ENCODE measurements around the gene MAP3K13. TPM values are rescaled to one million over a fixed set of nuclear protein-coding genes. Genes with fewer than 3 reads are reported as not detected.

Gene MAP3K13
- total and polyA plus RNA-seq, 10 of the 15 experiments (the other 5 are each of a cell fraction or from before 2014, with no cell fraction given) = 10.5 to 70.8 (median 26.8) TPM

- 69% methylated on average over 2 of the region's 2 CpGs for WGBS (ENCODE audit: insufficient coverage, insufficient replicate concordance, low lambda C conversion rate, missing lambda C conversion rate)
- no peak for ATAC-seq
- no peak overlapping the region for H2AFZ ChIP-seq (ENCODE audit: control insufficient read depth, low read depth, low read length)
- intact Hi-C loops (cut with micrococcal nuclease; ENCODE audit: unreplicated experiment) = no loop called here
- no peak overlapping the region for H3K27ac ChIP-seq (ENCODE audit: control insufficient read depth, insufficient read depth)
- no peak overlapping the region for H3K9ac ChIP-seq (ENCODE audit: control insufficient read depth, insufficient read depth, low read length)
- H3K9me3 ChIP-seq (replicated peaks; ENCODE audit: control insufficient read depth, insufficient read depth, low read length) = no peaks in the 10 kb centered on the region
- no peak for DNase-seq (ENCODE audit: low read depth, low spot score)
- TF ChIP-seq SUZ12 (IDR thresholded peaks at IDR 0.05; ENCODE audit: unreplicated experiment) (no peak), HCFC1 (IDR thresholded peaks at IDR 0.05; ENCODE audit: low read length) (no peak), HDAC6 (IDR thresholded peaks at IDR 0.05; ENCODE audit: unreplicated experiment) (no peak), ATF7 (IDR thresholded peaks at IDR 0.05; ENCODE audit: low read depth) (no peak), SRF (IDR thresholded peaks at IDR 0.05; ENCODE audit: low read depth in 2 of 2, low read length in 2 of 2) (no peak), CBFB (IDR thresholded peaks at IDR 0.05; ENCODE audit: low read depth) (no peak), IKZF1 (conservative IDR thresholded peaks at IDR 0.05) (no peak), BCL11A (IDR thresholded peaks at IDR 0.05; ENCODE audit: low read depth, low read length) (no peak), MTA2 (IDR thresholded peaks at IDR 0.05; ENCODE audit: low read depth) (no peak), MEF2A (IDR thresholded peaks at IDR 0.05; ENCODE audit: insufficient read depth, low read depth, low read length) (no peak), KDM1A (IDR thresholded peaks at IDR 0.05; ENCODE audit: borderline replicate concordance) (no peak), ZNF274 (IDR thresholded peaks at IDR 0.05; ENCODE audit: insufficient read depth, insufficient read length) (no peak), TCF12 (IDR thresholded peaks at IDR 0.05; ENCODE audit: low read depth, low read length) (no peak), RB1 (IDR thresholded peaks at IDR 0.05; ENCODE audit: borderline replicate concordance) (no peak), SMAD5 (IDR thresholded peaks at IDR 0.05; ENCODE audit: low read depth) (no peak), SIN3A (IDR thresholded peaks at IDR 0.05; ENCODE audit: low read depth, low read length) (no peak), SP1 (IDR thresholded peaks at IDR 0.05; ENCODE audit: low read depth, low read length) (no peak)
- TF ChIP-seq, protein P1, sequence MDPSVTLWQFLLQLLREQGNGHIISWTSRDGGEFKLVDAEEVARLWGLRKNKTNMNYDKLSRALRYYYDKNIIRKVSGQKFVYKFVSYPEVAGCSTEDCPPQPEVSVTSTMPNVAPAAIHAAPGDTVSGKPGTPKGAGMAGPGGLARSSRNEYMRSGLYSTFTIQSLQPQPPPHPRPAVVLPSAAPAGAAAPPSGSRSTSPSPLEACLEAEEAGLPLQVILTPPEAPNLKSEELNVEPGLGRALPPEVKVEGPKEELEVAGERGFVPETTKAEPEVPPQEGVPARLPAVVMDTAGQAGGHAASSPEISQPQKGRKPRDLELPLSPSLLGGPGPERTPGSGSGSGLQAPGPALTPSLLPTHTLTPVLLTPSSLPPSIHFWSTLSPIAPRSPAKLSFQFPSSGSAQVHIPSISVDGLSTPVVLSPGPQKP (IDR thresholded peaks at IDR 0.05; ENCODE audit: low read depth, low read length) = no peak
- TF ChIP-seq, protein P2, sequence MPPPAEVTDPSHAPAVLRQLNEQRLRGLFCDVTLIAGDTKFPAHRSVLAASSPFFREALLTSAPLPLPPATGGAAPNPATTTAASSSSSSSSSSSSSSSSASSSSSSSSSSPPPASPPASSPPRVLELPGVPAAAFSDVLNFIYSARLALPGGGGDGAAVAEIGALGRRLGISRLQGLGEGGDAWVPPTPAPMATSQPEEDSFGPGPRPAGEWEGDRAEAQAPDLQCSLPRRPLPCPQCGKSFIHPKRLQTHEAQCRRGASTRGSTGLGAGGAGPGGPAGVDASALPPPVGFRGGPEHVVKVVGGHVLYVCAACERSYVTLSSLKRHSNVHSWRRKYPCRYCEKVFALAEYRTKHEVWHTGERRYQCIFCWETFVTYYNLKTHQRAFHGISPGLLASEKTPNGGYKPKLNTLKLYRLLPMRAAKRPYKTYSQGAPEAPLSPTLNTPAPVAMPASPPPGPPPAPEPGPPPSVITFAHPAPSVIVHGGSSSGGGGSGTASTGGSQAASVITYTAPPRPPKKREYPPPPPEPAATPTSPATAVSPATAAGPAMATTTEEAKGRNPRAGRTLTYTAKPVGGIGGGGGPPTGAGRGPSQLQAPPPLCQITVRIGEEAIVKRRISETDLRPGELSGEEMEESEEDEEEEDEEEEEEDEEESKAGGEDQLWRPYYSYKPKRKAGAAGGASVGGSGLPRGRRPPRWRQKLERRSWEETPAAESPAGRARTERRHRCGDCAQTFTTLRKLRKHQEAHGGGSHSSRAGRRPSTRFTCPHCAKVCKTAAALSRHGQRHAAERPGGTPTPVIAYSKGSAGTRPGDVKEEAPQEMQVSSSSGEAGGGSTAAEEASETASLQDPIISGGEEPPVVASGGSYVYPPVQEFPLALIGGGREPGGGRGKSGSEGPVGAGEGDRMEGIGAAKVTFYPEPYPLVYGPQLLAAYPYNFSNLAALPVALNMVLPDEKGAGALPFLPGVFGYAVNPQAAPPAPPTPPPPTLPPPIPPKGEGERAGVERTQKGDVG (CRISPR knock-in tag; IDR thresholded peaks at IDR 0.05) = no peak
- TF ChIP-seq, protein P3, sequence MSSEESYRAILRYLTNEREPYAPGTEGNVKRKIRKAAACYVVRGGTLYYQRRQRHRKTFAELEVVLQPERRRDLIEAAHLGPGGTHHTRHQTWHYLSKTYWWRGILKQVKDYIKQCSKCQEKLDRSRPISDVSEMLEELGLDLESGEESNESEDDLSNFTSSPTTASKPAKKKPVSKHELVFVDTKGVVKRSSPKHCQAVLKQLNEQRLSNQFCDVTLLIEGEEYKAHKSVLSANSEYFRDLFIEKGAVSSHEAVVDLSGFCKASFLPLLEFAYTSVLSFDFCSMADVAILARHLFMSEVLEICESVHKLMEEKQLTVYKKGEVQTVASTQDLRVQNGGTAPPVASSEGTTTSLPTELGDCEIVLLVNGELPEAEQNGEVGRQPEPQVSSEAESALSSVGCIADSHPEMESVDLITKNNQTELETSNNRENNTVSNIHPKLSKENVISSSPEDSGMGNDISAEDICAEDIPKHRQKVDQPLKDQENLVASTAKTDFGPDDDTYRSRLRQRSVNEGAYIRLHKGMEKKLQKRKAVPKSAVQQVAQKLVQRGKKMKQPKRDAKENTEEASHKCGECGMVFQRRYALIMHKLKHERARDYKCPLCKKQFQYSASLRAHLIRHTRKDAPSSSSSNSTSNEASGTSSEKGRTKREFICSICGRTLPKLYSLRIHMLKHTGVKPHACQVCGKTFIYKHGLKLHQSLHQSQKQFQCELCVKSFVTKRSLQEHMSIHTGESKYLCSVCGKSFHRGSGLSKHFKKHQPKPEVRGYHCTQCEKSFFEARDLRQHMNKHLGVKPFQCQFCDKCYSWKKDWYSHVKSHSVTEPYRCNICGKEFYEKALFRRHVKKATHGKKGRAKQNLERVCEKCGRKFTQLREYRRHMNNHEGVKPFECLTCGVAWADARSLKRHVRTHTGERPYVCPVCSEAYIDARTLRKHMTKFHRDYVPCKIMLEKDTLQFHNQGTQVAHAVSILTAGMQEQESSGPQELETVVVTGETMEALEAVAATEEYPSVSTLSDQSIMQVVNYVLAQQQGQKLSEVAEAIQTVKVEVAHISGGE (CRISPR knock-in tag; IDR thresholded peaks at IDR 0.05) = no peak
- ChIA-PET CTCF (interaction anchor here (1.3 to 3.0 kb wide), 3 partner anchors 21 to 202 kb away, joined by 3 to 20 read pairs (median 3); no protein-coding TSS in a partner anchor), POLR2A (interaction anchor here (0.5 kb wide), 1 partner anchor 73 kb away, joined by 3 read pairs; no protein-coding TSS in a partner anchor), SMC1A (ENCODE audit: uncharacterized antibody, unreplicated experiment) (interaction anchor here (0.9 to 1.9 kb wide), 3 partner anchors 8 to 24 kb away, joined by 3 to 9 read pairs (median 3); no protein-coding TSS in a partner anchor), RAD21 (ENCODE audit: unreplicated experiment) (no interaction called here)
- no peak overlapping the region for H3K4me3 ChIP-seq
- BruUV-seq (replicated peaks) = no TSS peak
- FAIRE-seq = no peak
- no peaks in the 10 kb centered on the region for H4K20me1 ChIP-seq (ENCODE audit: control insufficient read depth, insufficient read depth)
- peaks cover 12% of the 10 kb centered on the region for H3K4me1 ChIP-seq (ENCODE audit: control insufficient read depth, insufficient read depth, low read length)
- no peaks in the 10 kb centered on the region for H3K27me3 ChIP-seq (replicated peaks in 1 of 2; ENCODE audit: control insufficient read depth in 2 of 2, insufficient read depth in 2 of 2, low read length in 1 of 2)
- in situ Hi-C loops (cut with MboI) = no loop called here
- no peak overlapping the region for H3K4me2 ChIP-seq (ENCODE audit: control insufficient read depth, insufficient read depth)
- H3K36me3 ChIP-seq (ENCODE audit: control insufficient read depth in 2 of 2, insufficient read depth in 2 of 2, low read length in 1 of 2) = no peaks in the 10 kb centered on the region
- no peaks in the 10 kb centered on the region for H3K79me2 ChIP-seq (ENCODE audit: control insufficient read depth, insufficient read depth, low read length)
These were observed 171.6 kb downstream of the MAP3K13 start for GRCh38 chr3:185534511-185534910.

Data from GM12878 (cell line).